H9 (cell line): Measurements from ENCODE around the gene PDE2A. TPM values are rescaled to one million over a fixed set of nuclear protein-coding genes. Genes with fewer than 3 reads are reported as not detected.

Experiments used
- DNase-seq: peaks from one replicate; pipeline ENCODE4 v3.0.0-alpha.2; 2017
- H2AFZ ChIP-seq: one replicate; pipeline ENCODE4 v1.6.1; 2013; ENCODE audit warnings: mild to moderate bottlenecking, low read length, control low read depth, moderate library complexity
- H2AK5ac ChIP-seq: 2 replicates; pipeline ENCODE4 v1.6.1; 2013; ENCODE audit warnings: low read length, control low read depth, mixed read lengths; ENCODE audit not compliant: insufficient read length
- H2BK120ac ChIP-seq: one replicate; pipeline ENCODE4 v1.6.1; 2013; ENCODE audit warnings: low read depth, mild to moderate bottlenecking, low read length, control low read depth, inconsistent platforms; ENCODE audit not compliant: poor library complexity, severe bottlenecking
- H2BK12ac ChIP-seq: 2 replicates; pipeline ENCODE4 v1.6.1; 2013; ENCODE audit warnings: low read length, control low read depth, mixed read lengths, low read depth; ENCODE audit not compliant: insufficient read length
- H2BK15ac ChIP-seq: 2 replicates; pipeline ENCODE4 v1.6.1; 2013; ENCODE audit warnings: low read depth, low read length, control low read depth
- H2BK20ac ChIP-seq: one replicate; pipeline ENCODE4 v1.6.1; 2013; ENCODE audit warnings: low read depth, mild to moderate bottlenecking, low read length, control low read depth, inconsistent platforms; ENCODE audit not compliant: poor library complexity, severe bottlenecking
- H2BK5ac ChIP-seq: 2 replicates; pipeline ENCODE4 v1.6.1; 2013; ENCODE audit warnings: low read length, control low read depth, mixed read lengths; ENCODE audit not compliant: insufficient read length
- H3K14ac ChIP-seq: 2 replicates; pipeline ENCODE4 v1.6.1; 2013; ENCODE audit warnings: low read length, control low read depth; ENCODE audit not compliant: insufficient read depth
- H3K18ac ChIP-seq: 2 replicates; pipeline ENCODE4 v1.6.1; 2013; ENCODE audit warnings: low read depth, mild to moderate bottlenecking, mixed read lengths, low read length, control low read depth; ENCODE audit not compliant: insufficient read length
- H3K23ac ChIP-seq: 2 replicates; pipeline ENCODE4 v1.6.1; 2013; ENCODE audit warnings: low read length, control low read depth, mixed read lengths, low read depth; ENCODE audit not compliant: insufficient read length
- H3K23me2 ChIP-seq: 2 replicates; pipeline ENCODE4 v1.6.1; 2013; ENCODE audit warnings: low read depth, mild to moderate bottlenecking, mixed read lengths, low read length, control low read depth; ENCODE audit not compliant: insufficient read length, poor library complexity, severe bottlenecking
- H3K27ac ChIP-seq: 2 replicates; pipeline ENCODE4 v1.5.1; 2013; ENCODE audit warnings: low read length, control low read depth, mixed read lengths, low read depth; ENCODE audit not compliant: insufficient read length
- H3K27me3 ChIP-seq: 2 replicates; pipeline ENCODE4 v1.6.1; 2013; ENCODE audit warnings: low read length, control low read depth, inconsistent platforms; ENCODE audit not compliant: insufficient read depth
- H3K4ac ChIP-seq: 2 replicates; pipeline ENCODE4 v1.6.1; 2013; ENCODE audit warnings: low read depth, mild to moderate bottlenecking, control low read depth, inconsistent platforms, low read length, moderate library complexity
- H3K4me1 ChIP-seq: 2 replicates; pipeline ENCODE4 v1.6.1; 2013; ENCODE audit warnings: low read length, control low read depth, inconsistent platforms; ENCODE audit not compliant: insufficient read depth
- H3K4me2 ChIP-seq: 2 replicates; pipeline ENCODE4 v1.6.1; 2013; ENCODE audit warnings: low read length, control low read depth, mixed read lengths; ENCODE audit not compliant: insufficient read length, insufficient read depth
- H3K56ac ChIP-seq: 2 replicates; pipeline ENCODE4 v1.6.1; 2013; ENCODE audit warnings: low read depth, mild to moderate bottlenecking, mixed read lengths, low read length, control low read depth; ENCODE audit not compliant: insufficient read length
- H3K79me1 ChIP-seq: 2 replicates; pipeline ENCODE4 v1.6.1; 2013; ENCODE audit warnings: low read depth, mild to moderate bottlenecking, moderate library complexity, low read length, control low read depth, inconsistent platforms; ENCODE audit not compliant: insufficient read depth, poor library complexity, severe bottlenecking
- H3K79me2 ChIP-seq: 2 replicates; pipeline ENCODE4 v1.6.1; 2013; ENCODE audit warnings: low read length, control low read depth, inconsistent platforms; ENCODE audit not compliant: insufficient read depth
- H3K9ac ChIP-seq: 2 replicates; pipeline ENCODE4 v1.6.1; 2013; ENCODE audit warnings: low read length, control low read depth, mixed read lengths; ENCODE audit not compliant: insufficient read length; ENCODE audit errors: extremely low read depth
- H3K9me3 ChIP-seq: one replicate; pipeline ENCODE4 v1.6.1; 2013; ENCODE audit warnings: low read depth, low read length, inconsistent platforms; ENCODE audit not compliant: control insufficient read depth
- H3T11ph ChIP-seq: one replicate; pipeline ENCODE4 v1.6.1; 2013; ENCODE audit warnings: mild to moderate bottlenecking, low read length, control low read depth, inconsistent platforms
- H4K20me1 ChIP-seq: one replicate; pipeline ENCODE4 v1.6.1; 2013; ENCODE audit not compliant: control insufficient read depth, insufficient read length, insufficient read depth
- H4K5ac ChIP-seq: 2 replicates; pipeline ENCODE4 v1.6.1; 2013; ENCODE audit warnings: low read depth, mild to moderate bottlenecking, mixed read lengths, low read length, control low read depth; ENCODE audit not compliant: insufficient read length
- H4K8ac ChIP-seq: replicated peaks from 2 replicates; pipeline ENCODE4 v1.6.1; 2013; ENCODE audit warnings: low read length, control low read depth, mixed read lengths, low read depth; ENCODE audit not compliant: insufficient read length
- H4K91ac ChIP-seq: 2 replicates; pipeline ENCODE4 v1.6.1; 2013; ENCODE audit warnings: low read depth, mild to moderate bottlenecking, moderate library complexity, mixed read lengths, low read length, control low read depth; ENCODE audit not compliant: insufficient read length
- H3K27ac Mint-ChIP-seq, 3 experiments: 2 replicates in 2 of 3; 3 replicates in 1 of 3; pipeline ENCODE4 v1.8.0; 2020 to 2021; ENCODE audit warnings: mixed read lengths in 3 of 3, mild to moderate bottlenecking in 1 of 3, moderate library complexity in 1 of 3
- H3K27me3 Mint-ChIP-seq: 2 replicates; pipeline ENCODE4 v1.8.0; 2021; ENCODE audit warnings: low read depth, mild to moderate bottlenecking, moderate library complexity, mixed read lengths
- H3K36me3 Mint-ChIP-seq, 3 experiments: 2 replicates in 2 of 3; 3 replicates in 1 of 3; pipeline ENCODE4 v1.8.0; 2020 to 2021; ENCODE audit warnings: low read depth in 3 of 3, mixed read lengths in 3 of 3; ENCODE audit not compliant: insufficient read depth in 1 of 3
- H3K4me1 Mint-ChIP-seq, 2 experiments: 2 replicates each; pipeline ENCODE4 v1.8.0; 2020; ENCODE audit warnings: mixed read lengths in 2 of 2
- H3K4me3 Mint-ChIP-seq, 2 experiments: 2 replicates in 1 of 2; 3 replicates in 1 of 2; pipeline ENCODE4 v1.8.0; 2020 to 2021; ENCODE audit warnings: mild to moderate bottlenecking in 2 of 2, mixed read lengths in 2 of 2, moderate library complexity in 1 of 2
- H3K9me3 Mint-ChIP-seq, 2 experiments: 2 replicates in 1 of 2; 3 replicates in 1 of 2; pipeline ENCODE4 v1.8.0; 2020; ENCODE audit warnings: mild to moderate bottlenecking in 2 of 2, mixed read lengths in 2 of 2, moderate library complexity in 1 of 2
- CTCF ChIP-seq: fragments of 200-600 bp; sonication (generic); conservative IDR thresholded peaks from 3 replicates; pipeline ENCODE4 v1.8.0; 2021; ENCODE audit warnings: antibody characterized with exemption, mild to moderate bottlenecking
- WGBS: extraction: QIAGEN DNeasy Blood & Tissue Kit; methylation state at CpG from one replicate; pipeline ENCODE4 v1.1.7; 2013; ENCODE audit warnings: missing lambda C conversion rate, low lambda C conversion rate, mixed read lengths; ENCODE audit not compliant: insufficient read length; ENCODE audit errors: extremely low coverage; 5-methylcytosine and 5-hydroxymethylcytosine counted together
- total RNA-seq: library from RNA; stranded (reverse); gene quantifications from 2 replicates; pipeline ENCODE4 v1.2.1, GENCODE V29; 2021

The PDE2A gene
- total RNA-seq, 1 experiment from 2014 or later, result 3.4 TPM

- Histone ChIP-seq H4K91ac (no peak overlapping the region), H3K4ac (no peak overlapping the region), H2BK20ac (no peak overlapping the region), H2BK12ac (no peak overlapping the region), H2BK120ac (no peak overlapping the region), H4K8ac (no peak overlapping the region), H2BK15ac (no peak overlapping the region), H3T11ph (no peak overlapping the region), H3K56ac (no peak overlapping the region), H3K4me2 (no peak overlapping the region), H3K14ac (no peak overlapping the region), H3K9ac (no peak overlapping the region), H3K23me2 (no peaks in the 10 kb centered on the region), H2AK5ac (no peak overlapping the region), H4K20me1 (no peaks in the 10 kb centered on the region), H2AFZ (no peak overlapping the region), H3K9me3 (no peaks in the 10 kb centered on the region), H4K5ac (no peak overlapping the region), H3K79me2 (no peaks in the 10 kb centered on the region), H3K23ac (no peak overlapping the region), H3K27ac (no peak overlapping the region), H3K4me1 (peaks cover 5% of the 10 kb centered on the region; the same call in 1 of the 2 replicates), H3K18ac (no peak overlapping the region), H2BK5ac (no peak overlapping the region), H3K27me3 (no peaks in the 10 kb centered on the region; the same call in 1 of the 2 replicates), H3K79me1 (no peaks in the 10 kb centered on the region)
- H3K4me1 Mint-ChIP-seq, result peaks cover 32 to 53% of the 10 kb centered on the region in 2 experiments
- no peak overlapping the region for H3K4me3 Mint-ChIP-seq
- TF ChIP-seq CTCF, result no peak
- 0 out of 5 replicates have a peak, but pooled peaks cover 0 to 2% of the 10 kb centered on the region in 2 experiments for H3K9me3 Mint-ChIP-seq
- no CpG with 5 or more reads among the region's 7 CpGs for WGBS
- DNase-seq, result no peak
- no peak overlapping the region; a peak in 1 of 7 replicates for H3K27ac Mint-ChIP-seq
- peaks cover 19% of the 10 kb centered on the region for H3K27me3 Mint-ChIP-seq
- H3K36me3 Mint-ChIP-seq, result peaks cover 0 to 1% (median 0%) of the 10 kb centered on the region in 3 experiments; a peak in 1 of 7 replicates
Observed at GRCh38 chr11:72634472-72635095, 39.6 kb downstream of the PDE2A start.
